Transverse colon (tissue), 3 donors: ENCODE data around the gene TVP23B.
"Not testable (repeated sequence)": the region's sequence is repeated elsewhere in the genome, so short reads cannot be mapped to it uniquely, and the experiment has no call there.

ENCODE experiments used
- CTCF ChIP-seq, 5 experiments: fragments of 200-600 bp in 3 of 5; fragments of 450-650 bp in 2 of 5; sonication (generic) in 3 of 5; IDR thresholded peaks; 1 replicate in 2 of 5; 2 replicates in 3 of 5; pipeline ENCODE4 v1.5.1; 2016 to 2017; ENCODE audit warnings: antibody characterized with exemption in 5 of 5, inconsistent platforms in 3 of 5, mild to moderate bottlenecking in 2 of 5, moderate library complexity in 1 of 5
- EP300 ChIP-seq: sonication (generic); formaldehyde crosslinking; IDR thresholded peaks from one replicate; pipeline ENCODE4 v1.6.1; 2017; ENCODE audit warnings: antibody characterized with exemption, low read depth

GRCh38 chr17:18743699-18744421, 37.1 kb upstream of the TVP23B start, which contains the start of gene FBXW10:
- not testable (repeated sequence) for TF ChIP-seq CTCF (IDR thresholded peaks at IDR 0.05); EP300
